AML-193 (cell line): Measurements from ENCODE around the gene SPATA32.
"Not testable (repeated sequence)": the region's sequence is repeated elsewhere in the genome, so short reads cannot be mapped to it uniquely, and the experiment has no call there.

Source experiments
- DNase-seq, 2 experiments: peaks; one replicate each; lab custom pipeline; 2025; lab: John Stamatoyannopoulos, UW

SPATA32 gene

DNA sequence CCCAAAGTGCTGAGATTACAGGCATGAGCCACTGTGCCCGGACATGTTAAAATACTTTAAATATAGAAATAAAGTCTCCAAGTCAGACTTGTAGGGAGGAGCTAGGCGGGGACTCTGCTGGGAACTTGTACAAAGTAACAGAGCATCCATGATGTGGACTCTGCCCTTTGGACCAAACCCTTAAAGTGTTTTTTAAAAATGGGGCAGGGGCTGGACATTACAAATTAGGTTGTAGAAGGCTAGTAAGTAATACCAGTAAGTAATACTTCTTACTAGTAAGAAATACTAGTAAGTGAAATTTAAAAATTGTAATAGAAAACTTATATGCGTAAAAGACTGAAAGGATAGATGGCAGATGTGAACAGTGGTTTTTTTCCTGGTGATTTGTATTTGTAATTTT is 9.7 kb upstream of the SPATA32 start:
- DNase-seq = no peak

DNA sequence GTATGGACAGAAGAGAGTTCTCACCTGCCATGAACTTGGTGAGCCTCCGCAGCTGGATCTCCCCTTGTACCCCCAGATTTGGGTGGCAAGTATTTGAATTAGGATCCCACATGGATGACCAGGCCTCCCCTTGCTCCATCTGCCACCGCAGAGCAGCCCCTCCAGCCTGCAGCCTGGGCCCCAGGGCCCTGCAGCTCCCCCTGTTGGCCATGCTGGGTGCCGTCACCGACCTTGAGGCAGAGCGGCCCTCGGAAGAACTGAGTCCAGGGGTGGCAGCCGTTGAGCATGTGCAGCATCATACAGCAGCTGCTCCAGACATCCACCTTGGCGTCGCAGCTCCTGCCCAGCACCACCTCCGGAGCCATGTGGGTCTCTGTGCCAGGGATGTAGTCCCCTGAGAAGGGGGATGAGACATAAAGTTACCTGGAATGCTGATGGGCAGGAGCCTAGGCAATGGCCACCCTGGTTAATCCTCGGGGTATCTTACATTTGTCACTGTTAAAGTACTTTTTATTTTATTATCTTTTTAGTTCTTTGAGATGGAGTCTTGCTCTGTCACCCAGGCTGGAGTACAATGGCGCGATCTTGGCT is 9.0 kb upstream of the SPATA32 start:
- DNase-seq = peak; percentile 23 to 28

DNA sequence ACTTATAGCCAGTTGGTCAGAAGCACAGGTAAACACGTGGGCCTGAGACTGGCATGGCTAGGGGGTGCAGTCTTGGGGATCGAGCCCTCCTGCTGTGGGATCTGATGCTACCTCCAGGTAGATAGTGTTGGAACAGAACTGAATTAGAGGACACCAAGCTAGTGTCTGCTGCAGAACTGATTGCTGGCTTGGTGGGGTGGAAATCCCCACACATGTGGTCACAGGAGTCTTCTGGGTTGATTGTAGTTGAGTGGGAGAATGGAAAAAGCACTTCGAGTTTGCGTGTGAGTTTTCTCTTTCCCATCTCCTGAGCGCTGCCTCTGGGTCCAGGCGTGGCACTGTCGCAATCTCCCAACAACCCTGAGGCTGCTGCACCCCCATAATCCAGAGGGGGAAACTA is 8.0 kb upstream of the SPATA32 start:
- no peak for DNase-seq

DNA sequence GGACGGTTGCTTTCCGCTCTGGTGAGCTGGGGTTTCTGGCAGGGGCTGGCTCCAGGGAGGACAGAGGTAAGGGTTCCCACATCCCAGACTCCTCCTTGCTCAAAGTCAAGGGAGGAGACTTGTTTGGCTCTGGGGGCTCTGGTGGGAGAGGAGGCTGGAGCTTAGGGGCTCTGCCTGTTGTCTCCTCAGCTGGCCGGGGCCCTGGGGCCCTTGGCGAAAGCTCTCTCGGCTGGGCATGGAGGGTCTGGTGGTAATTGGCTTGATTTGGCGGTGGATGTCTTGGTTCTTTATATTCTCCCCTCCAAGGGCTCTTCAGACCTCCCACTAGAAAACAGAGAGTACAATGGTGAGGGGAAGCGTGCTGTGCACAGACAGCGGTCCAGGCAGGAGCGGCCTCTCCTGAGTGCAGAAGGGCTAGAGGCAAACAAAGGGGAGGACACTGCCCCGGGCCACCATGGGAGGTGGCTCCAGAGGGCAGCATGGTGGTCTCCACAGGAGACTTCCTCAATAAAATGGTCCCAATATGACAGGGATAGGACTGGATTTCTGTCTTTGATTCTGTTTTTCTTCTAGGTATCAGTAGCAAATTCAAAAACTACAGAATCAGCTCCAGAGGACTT is 5.7 kb upstream of the SPATA32 start:
- no peak for DNase-seq

DNA sequence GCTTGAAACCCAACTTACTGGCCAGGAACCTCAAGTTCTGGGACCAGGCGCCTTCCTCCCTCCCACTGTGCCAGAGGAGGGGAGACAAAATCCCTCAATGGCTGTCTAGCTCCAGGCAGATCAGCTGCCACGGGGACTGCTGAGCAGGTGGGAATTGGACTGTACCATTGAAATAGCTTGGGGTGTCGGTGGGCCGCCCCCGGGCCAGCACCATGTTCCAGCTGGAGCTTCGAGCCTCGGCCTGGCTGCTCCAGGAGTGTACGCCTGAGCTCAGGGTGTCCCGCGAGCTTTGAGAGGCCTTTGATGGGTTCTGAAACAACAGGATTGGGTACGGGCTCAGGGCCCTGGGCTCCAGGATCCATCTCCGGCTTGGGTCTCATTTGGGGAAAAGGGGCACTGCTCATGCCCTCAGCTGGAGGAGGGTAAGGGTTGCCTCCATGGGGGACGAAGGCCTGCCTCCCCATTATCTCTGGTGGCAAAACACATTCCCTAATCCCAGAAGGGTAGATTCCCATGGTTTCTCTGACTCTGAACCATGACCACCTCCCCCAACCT is 4.6 kb upstream of the SPATA32 start:
- DNase-seq = no peak

DNA sequence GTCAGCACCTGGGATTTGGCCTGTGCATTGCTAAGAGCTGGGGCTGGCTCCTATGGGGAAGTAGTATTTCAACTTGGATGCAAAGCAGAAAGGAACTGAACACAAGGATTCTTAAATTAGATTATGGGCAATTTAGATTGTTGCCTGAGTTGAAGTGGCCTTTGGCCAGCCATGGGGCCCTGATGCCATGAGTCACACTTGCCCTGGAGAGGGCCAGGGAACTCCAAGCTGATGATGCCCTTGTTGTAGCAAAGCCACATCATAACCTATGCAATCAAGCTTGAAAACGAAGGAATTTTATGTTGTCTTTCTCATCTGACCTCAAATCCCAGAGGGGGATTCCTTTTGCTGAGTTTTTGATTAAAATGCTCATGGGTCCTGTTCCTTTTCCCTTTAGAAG is 3.9 kb upstream of the SPATA32 start:
- no peak for DNase-seq

DNA sequence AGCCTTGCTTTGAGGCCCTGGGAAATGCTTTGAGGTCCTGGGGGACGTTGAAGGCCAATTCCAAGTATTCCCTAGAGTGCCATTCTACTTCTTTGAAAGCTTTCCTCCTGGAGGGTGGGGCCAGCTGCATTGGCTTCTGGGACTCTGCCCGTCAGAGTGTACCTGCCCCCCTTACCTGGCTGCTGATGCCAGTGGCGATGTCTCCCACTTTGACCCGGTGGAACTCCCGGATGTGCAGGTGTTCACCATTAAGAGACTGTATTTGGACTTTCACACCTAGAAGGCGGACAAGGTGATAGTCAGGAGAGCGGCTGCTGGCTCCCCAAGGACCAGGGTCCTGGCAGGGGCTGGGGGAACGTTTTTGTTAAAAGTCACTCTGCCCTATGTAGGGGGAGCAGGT is 3.1 kb upstream of the SPATA32 start:
- DNase-seq = no peak

DNA sequence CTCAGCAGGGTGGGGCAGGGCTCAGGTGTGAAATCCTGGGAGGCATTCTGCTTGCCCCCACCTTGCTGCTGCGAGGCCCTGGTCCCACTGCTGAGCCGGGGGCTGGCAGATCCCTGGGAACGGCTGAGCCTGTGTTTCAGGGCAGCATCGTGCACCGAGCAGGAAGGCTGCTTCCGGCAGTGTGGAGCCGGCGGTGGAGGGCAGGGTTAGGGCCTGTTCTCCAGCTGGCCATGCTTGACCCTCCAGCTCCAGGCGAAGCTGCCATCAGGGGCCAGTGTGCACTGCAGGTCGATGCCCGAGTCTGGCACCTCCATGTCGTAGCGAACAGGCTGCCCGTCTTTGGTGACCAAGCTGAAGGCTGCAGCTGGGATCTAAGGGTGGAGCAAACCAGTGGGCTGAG is 2.5 kb upstream of the SPATA32 start:
- DNase-seq = no peak

DNA sequence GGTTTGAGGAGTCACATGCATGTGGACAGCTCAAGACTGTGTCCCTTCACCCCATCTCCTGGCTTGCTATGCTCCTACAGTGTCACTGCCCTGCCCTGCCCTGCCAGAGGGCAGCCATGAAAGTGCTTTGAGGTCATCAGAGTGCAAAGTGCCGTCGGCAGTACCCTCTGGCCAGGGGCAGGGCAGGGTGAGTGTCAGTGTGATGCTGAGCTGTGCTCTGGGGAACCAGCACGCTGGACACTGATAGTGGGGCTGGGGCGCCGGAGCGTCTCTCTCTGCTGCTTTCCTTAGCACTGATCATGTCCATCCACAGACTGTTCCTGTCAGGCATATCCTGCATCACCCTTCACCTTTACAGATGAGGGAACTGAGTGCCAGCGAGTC is 1.6 kb upstream of the SPATA32 start:
- DNase-seq = no peak

DNA sequence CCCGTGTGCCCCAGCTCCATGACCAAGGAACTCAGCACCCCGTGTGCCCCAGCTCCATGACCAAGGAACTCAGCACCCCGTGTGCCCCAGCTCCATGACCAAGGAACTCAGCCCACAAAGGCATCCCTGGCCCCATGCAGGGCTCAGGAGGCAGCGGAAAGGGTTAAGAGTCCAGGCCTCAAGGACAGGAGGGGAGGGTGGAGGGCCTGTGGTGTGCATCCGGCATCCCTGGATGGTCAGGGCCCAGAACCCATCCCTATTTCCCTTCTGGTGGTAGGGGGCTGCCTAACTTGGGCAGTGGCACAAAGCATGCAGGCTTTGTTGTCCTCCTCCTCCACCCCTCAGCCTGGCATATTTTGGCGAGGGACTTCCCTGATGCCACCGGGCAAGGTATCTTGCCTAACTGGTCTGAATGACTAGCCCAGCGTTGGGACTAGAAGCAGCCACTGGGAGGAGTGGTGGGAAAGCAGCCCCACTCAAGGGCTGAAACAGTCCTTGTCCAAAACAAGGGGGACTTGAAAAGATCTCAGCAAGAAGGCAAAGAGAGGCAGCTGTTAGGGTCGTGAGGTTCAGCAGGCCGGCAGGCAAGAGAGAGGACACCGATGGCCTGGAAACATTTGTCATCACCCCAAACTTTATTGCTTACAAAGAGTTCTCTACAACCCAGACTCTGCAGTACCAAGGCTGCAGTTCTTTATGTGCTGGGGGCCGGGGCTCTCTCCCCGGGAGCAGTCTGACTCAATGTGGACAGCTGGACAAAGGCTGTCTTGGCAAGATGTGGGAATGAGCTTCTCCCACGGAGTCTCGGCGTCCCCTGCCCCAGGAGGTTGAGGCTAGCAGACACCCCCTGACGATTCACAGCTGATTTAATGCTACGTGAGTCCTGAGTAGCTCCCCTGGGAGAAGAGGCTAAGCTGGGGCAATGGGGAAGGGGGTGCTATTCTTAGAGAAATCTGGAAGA is 902 bp upstream of the SPATA32 start:
- no peak for DNase-seq

DNA sequence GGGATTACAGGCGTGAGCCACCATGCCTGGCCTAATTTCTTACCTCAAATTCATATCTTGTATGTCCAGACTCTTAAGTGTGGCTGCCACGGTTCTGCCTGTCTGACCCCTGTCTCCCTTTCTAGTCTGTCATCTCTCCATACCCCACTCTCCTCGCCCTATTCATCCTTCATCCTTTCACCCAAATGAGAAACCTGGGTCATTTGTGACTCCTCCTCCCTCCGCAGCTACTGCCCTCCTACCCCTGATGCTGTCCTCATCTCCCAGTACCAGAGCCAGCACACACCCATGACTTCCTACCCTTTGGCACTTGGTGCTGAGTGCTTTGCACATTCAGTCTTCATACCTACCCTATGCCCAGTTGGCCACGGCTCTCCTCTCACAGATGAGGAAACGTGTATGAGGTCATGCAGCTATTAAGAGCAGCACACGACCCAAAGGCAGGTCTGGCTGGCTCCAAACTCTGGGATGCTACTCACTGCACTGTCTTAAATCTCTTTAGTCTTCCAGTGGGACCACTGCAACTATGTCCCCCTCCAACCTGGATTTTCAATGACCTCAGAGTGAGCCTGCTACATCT is 1.6 kb downstream of the SPATA32 start:
- DNase-seq = no peak

DNA sequence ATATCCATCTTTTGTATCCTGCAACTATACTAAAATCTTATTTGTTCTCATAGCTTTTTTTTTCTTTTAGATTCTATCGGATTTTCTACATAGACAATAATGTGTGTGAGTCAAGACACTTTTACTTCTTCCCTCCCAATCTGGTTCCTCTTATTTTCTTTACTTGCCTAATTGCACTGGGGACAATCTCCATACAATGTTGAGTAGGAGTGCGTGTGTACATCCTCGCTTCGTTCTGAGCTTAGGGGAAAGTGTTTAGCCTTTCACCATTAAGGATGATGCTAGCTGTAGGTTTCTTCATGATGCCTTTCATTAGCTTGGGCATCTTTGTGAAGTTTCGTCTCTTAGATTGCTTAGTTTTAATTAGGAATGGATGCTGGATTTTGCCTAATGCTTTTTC is 2.9 kb downstream of the SPATA32 start:
- peak in 1 of 2 experiments; percentile 10 for DNase-seq

DNA sequence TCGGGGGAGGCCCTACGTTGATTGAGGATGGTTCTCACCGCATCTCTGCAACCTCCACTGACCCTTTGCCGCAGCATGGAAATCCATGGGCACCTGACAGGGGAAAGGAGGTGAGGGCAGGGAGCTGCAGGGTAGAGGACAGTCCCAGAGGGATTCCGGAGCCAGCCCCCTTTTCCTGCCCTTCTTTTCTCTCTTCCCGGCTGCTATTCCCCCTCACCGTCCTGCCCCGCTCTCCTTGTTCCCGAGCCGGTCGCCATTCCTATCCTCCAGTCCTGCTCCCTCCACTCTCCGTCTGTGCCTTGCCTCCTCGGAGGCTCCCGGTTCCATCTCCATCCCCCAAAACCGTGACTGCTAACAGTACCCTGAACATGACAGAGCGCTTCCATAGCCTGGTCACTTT is 4.8 kb downstream of the SPATA32 start:
- DNase-seq = no peak

DNA sequence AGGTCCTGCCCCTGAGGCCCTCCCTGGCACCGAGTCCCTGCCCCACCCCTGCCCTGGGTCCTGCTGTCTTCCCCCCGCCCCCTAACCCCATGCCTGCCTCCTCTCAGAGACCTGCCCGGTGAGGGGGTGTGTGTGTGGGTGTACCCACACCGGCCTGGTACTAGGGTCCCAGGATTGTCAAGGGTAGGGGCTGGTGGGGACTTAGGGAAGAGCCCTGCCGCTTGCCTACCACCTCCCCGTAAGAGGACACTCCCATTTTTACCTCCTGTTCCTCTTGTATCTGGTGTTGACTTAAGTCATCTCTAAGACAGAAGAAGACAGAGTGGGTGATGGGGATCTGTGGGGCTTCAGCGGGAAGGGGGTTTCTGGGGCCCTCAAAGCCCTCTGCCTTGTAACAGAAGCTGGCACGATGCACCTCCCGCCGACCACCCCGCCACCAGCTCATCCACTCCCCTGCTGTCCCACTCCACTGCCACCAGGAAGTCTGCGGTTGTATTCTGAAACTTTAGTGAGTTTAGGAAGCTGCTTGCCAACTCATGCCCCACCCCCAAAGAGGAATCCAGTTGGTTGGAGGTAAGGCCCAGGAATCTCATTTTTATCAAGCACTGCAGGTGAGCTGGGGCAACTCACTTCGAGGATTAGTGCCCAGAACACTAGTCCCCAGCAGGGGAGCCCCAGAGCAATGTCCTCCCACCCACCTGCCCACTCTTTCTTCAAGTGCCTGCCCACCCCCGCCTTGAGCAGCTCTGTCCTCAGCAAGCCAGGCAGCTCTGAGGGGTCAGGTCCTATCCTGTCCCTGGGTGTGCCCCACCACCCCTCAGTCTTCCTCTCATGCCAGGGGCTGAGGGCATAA is 5.6 kb downstream of the SPATA32 start:
- no peak for DNase-seq

DNA sequence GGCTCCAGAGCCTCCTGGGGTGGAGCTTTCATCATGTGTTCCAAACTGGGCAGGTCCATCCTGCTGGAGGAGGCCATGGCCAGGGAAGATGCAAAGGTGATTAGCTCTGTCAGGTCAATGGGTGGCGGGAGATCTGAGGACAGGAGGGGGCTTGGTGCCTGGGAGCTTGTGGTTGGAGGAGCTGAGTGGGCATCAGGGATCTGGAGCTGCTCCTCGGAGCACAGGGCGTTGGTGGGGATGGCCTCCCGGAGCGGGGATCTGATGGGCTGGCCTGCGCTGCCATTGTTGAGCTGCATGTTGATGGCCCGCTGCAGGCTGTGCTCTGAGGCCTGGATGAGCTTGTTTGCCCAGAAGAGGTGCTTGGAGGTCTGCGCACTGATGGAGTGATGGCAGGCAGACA is 6.5 kb downstream of the SPATA32 start:
- DNase-seq = no peak

DNA sequence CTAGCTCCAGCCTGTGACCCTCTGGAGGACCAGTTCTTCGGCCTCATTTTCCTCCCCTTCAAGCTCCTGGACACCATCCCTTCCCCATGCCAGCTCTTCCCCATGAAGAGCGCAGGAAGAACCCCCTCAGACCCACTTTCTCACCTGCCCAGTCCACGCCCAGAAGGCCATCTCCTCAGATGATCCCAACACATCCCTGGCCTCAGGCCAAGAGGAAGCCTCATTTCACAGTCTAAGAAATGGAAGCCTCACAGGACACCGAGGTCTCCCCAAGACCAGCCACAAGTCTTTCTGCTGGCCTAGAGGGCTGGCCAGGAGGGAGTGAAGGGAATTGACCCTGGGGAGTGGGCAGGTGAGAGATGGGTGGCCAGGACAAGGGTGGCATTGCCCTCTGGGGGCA is 8.0 kb downstream of the SPATA32 start:
- no peak for DNase-seq

DNA sequence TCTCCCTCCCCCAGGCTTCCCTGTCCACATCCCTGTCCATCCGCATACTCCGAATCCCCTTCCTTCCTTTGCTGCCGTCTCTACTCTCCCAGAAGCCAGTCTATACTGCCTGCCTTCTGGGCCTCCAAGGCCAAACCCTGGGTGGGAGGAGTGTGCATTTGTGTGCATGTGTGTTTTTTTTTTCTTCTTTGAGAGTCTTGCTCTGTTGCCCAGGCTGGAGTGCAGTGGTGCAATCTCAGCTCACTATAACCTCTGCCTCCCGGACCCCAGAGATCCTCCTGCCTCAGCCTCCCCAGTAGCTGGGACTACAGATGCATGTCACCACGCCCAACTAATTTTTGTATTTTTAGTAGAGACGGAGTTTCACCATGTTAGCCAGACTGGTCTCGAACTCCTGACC is 8.7 kb downstream of the SPATA32 start:
- not testable (repeated sequence) for DNase-seq

DNA sequence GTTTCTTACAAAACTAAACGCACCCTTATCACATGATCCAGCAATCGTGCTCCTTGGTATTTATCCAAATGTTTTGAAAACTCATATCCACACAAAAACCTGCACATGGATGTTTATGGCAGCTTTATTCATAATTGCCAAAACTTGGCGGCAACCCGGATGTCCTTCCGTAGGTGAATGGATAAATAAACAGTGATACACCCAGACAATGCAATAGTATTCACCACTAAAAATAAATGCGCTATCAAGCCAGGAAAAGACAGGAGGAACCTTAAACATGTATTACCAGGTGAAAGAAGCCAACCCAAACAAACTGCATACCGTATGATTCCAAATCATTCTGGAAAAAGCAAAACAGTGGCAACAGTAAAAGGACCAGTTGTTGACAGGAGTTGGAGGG is 10.0 kb downstream of the SPATA32 start:
- DNase-seq = no peak

DNA sequence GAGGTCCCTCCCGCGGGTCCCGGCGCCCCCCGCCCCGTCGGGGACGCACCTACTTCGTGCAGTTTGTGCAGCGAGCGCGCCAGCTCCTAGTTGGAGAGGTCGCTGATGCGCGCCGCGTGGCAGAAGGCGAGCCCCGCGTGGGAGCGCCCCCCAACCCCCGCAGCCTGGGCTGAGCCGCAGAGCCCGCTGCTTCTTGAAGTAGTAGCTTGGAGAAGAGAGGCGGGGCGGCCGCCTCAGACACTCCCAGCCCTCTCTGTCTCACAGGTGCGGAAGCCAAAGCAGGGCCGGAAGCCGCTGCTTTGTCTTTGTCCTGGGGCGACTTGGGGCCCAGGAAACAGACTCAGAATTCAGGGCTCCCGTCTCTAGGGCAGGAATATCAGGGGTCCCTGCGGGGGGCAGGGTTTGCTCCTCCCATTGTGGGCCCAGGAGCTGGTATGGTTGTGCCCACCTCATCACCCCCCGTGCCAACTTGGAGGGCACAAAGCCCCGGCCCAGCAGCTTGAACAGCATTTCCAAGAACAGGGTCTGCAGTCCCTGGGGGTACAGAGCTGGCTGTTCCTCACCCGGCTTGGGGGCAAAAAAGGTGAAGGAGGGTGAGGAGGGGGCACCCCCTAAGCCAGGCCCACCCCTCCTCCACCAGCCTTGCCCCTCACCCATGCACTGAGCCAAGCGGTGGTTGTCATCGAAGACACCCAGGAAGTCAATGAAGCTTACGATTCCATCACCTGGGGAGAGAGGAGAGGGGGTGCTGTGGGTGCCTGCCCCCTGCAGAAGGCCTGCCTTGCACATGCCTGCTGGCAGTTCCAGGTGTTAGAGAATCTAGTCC is 13.5 kb downstream of the SPATA32 start:
- peak; percentile 10 to 24 for DNase-seq

DNA sequence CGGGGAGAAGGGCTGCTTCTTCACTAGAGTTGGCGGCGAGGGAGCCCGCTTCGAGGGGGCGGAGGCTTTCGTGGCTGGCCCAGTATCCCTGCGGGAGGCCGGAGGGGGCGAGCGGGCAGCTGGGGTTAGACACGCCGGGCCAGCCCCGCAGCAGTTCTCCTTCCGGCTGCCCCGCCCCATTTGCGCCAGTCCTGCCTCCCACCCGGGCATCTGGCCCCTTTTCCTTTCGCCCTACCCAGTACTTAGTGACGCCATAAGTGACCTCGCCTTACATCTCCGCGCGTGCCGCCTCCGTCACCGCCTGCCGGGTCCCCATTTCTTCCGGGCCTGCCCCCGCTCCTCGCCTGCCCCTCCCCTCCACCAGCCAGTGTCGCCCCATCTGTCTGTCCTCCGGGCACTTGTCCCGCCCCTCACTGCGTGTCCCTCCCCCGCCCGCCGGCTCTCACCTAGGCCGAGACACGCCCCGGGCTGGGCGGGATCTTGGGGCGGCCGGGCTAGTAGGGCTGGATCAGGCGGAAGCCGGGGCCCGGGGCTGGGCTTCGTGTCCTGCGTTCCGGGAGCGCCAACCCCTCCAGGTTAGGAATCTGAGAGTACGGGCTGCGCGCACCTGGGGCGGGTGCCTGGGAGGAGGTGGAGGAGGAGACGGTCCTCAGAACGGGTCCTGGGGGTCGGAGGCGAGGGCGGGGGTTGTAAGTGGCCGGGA is 14.3 kb downstream of the SPATA32 start:
- no peak for DNase-seq
